ENCODE results near the gene PI4KB.

Gene PI4KB

DNA sequence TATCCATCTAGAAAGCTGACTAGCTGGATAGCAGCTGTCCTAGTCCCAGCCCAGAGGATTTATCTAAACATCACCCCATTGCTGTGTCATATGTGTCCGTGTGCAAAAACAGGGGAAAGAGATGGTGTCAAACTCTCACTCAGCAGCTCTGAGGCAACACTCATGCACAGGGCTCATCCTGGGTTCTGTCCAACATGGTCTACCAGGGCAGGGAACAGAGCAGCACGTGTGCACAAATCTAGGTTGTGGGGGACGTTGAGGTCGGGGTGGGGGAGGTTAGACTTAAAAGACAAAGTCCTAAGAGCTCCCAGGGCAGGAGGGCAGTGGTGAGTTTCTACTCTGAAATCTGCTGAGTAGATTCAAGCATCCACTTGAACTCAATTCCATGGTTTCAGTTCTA is 16.2 kb downstream of the PI4KB start:
- DNase-seq, result no peak

DNA sequence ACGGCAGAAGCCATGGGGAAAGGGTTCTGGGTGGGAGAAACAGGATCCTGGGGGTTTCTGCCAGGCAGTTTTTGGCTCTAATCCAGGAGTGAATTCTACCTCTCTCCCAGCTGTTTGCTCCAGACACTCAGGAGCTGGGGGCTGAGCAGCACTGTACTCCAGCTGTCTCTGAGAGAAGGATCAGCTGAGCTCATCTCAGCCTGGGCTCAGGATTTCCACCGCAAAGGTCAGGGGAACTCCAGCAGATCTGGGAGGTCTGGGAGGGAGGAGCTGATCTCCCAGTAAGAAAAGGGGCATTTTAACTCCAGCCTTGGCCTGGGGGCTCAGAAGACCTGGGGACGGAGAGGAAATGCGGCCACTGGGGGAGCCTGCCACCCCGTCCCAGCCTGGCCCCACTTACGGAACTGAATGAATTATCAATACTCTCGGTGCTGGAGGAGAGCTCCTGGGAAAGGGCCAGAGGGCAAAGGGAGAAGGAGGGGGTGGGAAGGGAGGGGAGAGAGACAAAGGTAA is 17.3 kb downstream of the PI4KB start:
- peak; percentile 18 for DNase-seq

DNA sequence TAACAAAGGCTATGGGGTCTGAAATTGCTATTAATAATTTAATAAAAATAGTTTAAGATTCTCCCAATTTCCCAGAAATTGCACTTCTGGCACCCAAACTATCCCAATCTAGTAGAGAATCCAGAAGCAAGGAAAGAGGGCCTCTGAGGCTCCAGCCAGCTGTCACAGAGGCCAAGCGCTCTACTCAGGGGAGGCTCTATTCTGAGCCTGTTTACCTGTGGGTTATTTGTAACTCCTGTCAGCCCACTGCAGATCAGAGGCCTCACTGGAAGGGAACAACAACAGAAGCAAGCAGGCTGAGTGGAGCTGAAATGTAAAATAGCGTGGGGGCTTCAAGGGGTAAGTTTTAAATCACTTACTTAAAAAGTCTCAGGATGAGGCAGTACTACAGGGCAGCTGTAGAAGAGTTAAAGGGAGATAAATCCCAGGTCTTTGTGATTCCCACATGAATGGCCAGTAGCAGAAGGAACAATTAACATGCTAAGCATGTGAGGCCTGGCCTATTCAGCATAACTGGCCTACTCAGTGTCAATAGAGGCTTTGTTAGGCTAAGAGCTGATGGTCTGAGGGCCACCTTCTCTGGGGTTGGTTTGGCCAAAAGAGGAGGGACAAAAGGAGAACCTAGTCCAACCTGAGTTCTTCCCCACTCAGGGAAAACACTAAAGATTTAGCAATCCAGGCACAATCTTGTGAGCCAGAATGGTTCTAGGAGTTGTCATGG is 32.3 kb downstream of the PI4KB start:
- DNase-seq, result no peak

DNA sequence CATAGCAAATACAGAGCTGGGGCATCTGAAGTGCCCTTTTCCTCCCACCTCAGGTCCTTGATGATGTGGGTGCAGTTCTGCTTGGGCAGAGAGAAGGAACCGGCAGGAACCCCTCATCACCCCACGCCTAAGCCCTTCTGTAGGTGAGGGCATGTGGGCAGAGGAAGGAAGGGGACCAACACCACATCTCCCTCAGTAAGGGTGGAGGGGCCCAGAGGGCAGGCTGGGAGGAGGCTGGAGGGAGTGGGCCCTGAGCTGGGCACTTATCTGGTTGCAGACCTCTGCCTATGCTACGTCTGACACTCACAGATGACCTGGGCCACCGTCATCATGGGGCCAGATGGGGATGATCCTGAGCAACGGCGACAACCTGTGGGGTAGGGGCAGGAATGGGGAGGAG is 34.1 kb downstream of the PI4KB start:
- no peak for DNase-seq

DNA sequence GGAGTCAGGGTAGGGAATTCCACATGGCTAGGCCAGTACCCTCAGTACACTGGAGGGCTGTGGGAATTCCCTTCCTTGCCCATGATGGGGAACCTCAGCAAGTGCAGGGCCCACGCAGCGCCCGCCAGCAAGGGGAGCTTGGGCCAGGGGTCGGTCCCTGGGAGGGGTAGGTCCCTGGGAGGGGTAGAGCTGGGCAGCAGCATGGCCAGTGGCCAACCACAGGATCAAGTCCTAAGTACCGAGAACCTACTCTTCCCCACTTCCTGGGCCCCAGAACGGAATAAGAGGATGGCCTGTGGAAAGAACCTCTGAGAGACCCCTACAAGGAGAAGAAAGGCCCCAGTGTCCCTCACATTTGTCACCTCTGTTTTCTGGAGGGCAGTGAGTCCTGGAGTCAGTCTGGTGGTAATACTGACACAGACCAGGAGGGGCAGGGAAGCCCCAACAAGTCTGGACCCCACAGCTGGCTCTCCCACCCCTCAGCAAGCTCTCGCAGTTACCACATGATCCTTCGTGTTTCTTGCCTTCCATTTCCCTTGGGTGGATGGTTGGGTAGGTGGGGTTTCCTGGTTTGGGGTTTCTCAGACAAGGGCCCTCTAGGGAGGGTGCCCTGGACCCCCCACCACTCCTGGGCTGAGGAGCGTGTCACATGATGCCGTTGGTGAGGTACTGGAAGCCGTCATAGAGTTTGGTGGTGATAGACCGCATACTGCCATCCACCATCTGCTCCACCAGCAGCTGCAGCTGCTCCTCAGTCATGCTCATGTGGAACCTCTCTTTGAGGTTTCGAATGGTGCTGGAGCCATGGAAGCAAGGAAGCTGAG is 34.8 kb downstream of the PI4KB start:
- DNase-seq, result peak; percentile 66

DNA sequence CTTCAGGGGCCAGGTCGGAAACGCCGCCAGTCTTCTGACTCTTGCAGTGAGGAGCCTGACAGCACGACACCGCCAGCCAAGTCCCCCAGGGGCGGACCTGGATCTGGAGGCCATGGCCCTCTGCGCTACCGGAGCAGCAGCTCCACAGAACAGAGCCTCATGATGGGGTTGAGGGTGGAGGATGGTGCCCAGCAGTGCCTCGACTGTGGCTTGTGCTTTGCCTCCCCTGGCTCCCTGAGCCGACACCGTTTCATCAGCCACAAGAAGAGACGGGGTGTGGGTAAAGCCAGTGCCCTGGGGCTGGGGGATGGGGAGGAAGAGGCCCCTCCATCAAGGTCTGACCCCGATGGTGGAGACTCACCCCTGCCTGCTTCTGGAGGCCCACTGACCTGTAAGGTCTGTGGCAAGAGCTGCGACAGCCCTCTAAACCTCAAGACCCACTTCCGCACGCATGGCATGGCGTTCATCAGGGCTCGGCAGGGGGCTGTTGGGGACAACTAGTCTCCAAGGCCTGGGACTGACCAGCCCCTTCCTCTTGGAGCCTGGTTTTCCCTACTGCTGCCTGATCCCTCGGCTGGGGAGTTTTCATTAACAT is 36.4 kb downstream of the PI4KB start:
- DNase-seq, result no peak

DNA sequence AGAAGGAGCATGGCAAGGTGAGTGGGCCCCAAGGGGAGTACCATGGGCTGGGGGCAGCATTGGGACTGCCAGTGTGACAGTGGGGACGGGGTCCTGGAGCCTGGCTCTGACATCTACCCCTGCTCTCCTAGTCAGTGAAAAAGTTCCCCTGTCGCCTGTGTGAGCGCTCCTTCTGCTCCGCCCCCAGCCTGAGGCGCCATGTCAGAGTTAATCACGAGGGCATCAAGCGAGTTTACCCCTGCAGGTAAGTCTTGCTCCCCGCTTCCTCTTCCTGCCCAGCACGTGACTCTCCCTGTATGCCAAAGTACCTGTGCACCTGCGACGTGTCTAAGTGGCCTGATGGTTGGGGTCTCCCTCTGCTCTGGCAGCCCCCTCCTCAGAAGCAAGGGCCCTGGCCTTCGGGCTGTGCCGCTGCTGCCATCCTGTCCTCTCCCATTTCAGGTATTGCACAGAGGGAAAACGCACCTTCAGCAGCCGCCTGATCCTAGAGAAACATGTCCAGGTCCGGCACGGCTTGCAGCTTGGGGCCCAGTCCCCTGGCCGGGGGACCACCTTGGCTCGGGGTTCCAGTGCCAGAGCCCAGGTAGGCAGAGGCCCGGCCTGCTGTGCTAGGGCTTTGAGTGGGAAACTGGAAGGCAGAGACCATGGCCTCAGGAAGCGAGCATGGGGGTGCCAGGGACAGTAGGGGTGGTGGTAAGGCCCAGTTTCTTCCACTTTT is 37.1 kb downstream of the PI4KB start:
- no peak for DNase-seq

DNA sequence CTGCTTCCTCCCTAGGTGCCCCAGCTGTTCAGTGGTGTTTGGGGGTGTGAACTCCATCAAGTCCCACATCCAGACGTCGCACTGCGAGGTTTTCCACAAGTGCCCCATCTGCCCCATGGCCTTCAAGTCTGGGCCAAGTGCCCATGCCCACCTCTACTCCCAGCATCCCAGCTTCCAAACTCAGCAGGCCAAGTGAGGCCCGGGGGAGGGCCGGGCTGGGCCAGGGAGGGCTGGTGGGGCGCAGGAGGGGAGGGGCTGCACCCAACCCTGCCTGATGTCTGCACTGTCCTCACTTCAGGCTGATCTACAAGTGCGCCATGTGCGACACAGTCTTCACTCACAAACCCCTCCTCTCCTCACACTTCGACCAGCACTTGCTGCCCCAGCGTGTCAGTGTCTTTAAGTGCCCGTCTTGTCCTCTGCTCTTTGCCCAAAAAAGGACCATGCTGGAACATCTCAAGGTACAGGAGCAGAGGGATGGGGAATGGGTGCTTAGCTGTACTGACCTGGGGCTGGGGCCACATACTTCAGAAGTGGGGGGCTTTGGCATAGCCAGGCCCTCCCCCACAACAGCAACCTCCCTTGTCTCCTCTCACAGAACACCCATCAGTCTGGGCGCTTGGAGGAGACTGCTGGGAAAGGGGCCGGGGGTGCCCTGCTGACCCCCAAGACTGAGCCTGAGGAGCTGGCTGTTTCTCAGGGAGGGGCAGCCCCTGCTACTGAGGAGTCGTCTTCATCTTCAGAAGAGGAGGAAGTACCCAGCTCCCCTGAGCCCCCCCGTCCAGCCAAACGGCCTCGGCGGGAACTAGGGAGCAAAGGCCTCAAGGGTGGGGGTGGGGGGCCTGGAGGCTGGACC is 37.9 kb downstream of the PI4KB start:
- DNase-seq, result no peak

DNA sequence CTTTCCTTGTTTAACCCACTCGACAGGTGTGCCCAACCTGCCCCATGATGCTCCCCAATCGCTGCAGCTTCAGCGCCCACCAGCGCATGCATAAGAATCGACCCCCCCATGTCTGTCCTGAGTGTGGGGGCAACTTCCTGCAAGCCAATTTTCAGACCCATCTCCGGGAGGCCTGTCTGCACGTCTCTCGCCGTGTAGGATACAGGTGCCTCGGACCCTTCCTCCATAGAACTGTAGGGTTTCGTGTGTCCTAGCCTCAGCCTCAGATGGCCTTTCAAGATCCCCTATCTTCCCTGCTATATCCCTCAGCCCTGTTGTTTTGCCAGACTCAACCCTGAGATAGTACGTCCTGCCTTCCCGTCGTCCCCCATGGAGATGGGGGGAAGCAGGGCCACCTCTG is 38.7 kb downstream of the PI4KB start:
- no peak for DNase-seq

DNA sequence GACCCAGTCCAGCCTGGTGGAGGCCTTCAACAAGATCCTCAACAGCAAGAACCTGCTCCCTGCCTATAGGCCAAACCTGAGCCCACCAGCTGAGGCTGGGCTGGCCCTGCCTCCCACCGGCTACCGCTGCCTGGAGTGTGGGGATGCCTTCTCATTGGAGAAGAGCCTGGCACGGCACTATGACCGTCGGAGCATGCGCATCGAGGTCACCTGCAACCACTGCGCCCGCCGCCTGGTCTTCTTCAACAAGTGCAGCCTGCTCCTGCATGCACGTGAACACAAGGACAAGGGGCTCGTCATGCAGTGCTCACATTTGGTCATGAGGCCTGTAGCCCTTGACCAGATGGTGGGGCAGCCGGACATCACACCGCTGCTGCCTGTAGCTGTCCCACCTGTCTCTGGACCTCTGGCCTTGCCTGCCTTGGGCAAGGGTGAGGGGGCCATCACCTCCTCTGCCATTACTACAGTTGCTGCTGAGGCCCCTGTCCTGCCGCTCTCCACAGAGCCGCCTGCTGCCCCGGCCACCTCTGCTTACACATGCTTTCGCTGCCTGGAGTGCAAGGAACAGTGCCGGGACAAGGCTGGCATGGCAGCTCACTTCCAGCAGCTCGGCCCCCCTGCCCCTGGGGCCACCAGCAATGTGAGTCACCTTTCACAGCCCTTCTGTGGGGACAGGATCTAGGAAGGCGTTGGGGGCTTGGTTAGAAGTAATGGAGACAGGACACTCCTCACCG is 39.3 kb downstream of the PI4KB start:
- no peak for DNase-seq

DNA sequence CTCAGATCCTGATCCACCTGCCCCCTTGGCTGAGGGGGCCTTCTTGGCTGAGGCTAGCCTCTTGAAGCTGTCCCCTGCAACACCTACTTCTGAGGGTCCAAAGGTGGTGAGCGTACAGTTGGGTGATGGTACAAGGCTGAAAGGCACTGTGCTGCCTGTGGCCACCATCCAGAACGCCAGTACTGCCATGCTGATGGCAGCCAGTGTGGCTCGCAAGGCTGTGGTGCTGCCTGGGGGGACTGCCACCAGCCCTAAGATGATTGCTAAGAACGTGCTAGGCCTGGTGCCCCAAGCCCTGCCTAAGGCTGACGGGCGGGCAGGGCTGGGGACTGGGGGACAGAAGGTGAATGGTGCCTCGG is 39.9 kb downstream of the PI4KB start:
- no peak for DNase-seq

DNA sequence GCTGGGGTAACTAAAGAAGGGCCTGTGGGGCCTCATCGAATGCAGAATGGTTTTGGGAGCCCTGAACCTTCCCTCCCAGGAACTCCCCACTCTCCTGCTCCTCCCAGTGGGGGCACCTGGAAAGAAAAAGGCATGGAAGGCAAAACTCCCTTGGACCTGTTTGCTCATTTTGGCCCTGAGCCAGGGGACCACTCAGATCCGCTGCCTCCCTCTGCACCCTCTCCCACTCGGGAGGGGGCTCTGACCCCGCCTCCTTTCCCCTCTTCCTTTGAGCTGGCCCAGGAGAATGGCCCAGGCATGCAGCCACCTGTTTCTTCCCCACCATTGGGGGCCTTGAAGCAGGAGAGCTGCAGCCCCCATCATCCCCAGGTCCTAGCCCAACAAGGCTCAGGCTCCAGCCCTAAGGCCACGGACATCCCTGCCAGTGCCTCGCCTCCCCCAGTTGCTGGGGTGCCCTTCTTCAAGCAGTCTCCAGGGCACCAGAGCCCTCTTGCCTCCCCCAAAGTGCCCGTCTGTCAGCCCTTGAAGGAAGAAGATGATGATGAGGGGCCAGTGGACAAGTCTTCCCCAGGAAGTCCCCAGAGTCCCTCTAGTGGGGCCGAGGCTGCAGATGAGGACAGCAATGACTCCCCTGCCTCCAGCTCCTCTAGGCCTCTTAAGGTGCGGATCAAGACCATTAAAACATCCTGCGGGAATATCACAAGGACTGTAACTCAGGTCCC is 40.4 kb downstream of the PI4KB start:
- no peak for DNase-seq

DNA sequence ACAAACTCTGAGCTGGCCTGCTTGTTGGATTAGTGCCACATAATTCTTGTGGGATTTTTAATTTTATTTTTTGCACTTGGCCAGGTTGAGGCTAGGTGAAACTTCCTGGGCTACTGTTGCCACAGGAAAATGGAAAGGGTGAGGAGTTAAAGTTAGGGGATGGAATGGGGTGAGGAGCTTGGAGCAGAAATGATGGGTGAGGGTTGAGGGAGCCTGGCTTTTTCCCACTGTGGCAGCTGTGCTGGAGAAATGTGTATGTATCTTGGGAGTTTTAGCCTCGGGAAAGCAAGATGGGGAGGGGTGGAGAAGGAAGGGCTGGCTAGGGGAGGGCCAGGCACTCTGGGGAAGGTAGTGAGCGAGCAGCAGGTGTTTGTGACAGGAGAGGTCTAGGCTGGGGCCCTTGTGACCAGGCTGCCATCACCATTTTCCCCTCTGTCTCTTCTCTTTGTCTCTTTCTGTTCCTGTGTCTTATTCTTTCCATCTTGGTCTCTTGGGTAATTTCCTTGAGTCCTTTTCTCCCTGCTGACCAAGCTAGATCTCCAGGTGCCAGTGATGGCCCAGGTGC is 43.1 kb downstream of the PI4KB start:
- no peak for DNase-seq

DNA sequence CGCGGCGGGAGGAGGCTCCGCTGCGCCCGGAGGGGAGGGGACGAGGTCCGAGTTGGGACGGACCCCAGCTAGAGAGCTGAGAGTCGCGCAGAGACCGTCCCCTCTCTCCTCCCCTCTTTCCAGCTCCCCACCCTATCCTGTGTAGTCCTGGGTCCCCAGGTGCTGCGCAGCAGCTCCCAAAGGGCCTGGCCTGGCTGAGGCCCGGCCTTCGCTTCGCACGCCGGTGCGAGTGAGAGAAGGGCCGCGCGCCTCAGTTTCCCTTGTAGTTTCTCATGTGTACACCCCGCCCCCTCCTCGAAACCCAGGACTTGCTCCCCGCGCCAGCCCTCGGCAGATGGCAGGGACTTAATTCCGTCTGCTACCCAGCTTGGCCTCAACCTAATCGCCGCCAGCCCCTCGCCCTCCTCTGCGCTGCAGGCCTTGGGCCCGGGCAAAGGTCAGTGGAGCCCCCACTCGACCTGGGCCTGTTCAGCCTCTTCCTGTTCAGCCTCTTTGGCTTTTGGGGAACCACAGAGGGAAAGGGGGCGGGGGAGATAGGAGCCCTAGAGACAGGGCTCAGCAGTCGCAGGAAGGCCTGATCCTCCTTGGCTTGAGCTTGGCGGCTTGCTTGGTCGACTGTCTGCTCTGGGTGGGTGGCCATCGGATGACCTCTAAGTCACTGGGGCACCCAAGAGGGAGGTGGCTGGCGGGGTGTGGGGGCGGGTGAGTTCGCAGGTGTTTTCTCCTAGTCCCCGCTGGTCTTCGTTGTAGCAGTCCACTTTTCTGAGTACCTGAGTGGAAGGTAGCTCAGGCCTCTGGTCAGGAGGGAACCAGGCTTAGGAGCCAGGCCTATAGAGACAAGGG is 44.1 kb downstream of the PI4KB start:
- DNase-seq, result no peak

DNA sequence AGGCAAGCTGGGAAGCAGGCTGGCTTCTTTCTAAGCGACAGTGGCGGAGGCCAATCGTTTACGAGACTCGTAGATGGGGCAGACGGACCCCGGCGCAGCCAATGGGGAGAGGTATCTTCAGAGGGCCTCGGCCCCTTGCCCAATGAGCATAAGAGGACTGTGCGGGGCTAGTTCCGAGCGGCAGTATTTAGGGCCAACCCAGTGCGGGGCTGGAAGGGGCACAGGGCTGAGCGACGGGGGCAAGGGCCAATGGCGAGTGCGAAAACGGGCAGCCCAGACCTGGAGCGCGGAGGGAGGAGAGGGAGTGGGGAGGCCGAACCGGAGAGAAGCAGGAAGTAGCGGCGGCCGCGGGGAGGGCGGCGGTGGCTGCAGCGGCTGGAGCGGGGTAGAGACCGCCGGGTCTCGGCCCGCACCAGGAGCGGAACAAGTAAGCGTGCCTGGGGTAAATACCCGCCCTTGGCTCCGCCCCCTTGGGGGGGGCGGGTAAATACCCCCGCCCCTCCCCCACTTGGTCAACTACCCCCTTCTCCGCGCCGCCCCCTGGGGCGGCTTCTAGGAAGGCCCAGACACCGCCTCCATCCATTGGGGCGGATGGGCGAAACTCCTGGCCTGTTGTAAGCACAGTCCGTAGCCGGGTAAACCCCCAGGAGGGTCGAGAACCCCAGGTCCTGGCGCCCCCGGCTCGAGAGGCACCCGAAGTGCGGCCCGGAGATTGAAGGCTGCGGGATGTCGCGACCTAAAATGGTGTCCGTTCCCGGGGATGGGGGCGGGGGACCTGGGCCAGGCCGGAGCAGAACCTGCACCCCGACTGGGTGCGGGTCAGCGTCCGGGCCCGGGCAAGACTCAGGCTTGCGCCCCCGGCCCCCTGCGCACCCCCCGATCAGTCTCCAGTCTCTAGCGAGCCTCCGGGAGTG is 45.0 kb downstream of the PI4KB start, which contains the start of gene ZNF687:
Gene ZNF687, plus strand, starts transcription at position 331 of the 914 bp plus-strand sequence. CDS start 3,993 bp downstream, outside the sequence.
- DNase-seq, result peak; percentile 100

DNA sequence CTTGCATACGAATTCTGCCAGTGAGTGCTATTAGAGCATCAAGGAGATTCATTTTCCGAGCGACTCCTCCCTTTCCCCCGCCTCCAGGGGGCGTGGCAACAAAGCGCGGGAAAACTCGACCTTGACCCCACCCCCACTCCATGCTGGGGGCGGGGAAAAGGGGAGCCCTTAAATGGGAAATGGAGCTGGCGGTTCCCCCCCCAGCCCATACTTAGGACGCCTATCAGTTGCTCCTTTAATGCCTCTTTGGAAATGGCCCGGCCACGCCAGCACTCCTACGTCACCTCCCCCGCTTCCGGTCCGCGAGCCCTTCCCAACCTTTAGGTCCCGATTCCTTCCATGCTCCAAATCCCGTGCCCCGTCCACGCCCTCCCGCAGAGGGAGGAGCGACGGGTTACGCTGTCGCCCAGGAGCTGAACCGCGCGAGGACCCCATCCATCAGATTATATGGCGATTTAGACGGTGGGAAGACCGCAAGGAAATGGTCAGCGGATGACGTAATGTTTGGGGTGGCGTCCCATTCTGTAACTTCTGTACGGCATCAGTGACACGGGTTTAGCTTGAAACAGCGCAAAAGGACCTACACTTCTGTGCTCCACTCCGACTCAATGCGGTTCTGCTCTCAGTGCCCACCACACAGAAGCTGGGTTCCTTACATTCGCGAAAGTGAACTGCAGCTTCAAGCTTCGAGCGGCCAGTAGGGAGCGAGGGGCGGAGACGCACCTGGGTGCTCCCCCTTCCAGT is 45.8 kb downstream of the PI4KB start:
- DNase-seq, result peak; percentile 99

DNA sequence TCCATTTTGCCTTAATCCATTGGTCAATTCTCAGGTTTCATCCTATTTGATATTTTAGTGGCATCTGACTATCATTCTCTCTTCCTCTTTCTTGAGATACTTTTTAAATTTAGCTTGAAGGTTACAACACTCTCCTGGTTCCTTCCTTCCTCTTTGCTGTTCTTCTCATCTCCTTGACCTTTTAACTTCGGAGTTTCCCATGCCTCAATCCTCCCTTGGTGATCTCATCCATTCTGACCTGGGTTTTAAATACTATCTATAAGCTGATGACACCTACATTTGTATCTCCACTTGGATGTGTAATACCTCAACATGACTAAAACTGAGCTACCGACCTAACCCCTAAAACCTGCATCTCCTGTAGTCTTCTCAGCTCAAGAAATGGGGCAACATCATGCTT is 50.0 kb downstream of the PI4KB start:
- no peak for DNase-seq
